Activated CD4-positive, alpha-beta T cell treated with anti-CD3 and anti-CD28 coated beads, Interleukin-2, amount 50 U/mL, for 48 hours (primary cell): ENCODE data around the gene TNIP3.
"Not testable (repeated sequence)": the region's sequence is repeated elsewhere in the genome, so short reads cannot be mapped to it uniquely, and the experiment has no call there.

Source experiments
- DNase-seq, 2 experiments: peaks; one replicate each; pipeline ENCODE4 v3.0.0-alpha.2; 2020

Gene TNIP3

GRCh38 chr4:121164291-121164690 is at the start of gene TNIP3:
TNIP3 (minus strand) TSS chr4:121164321; CDS start chr4:121164125, 196 bp downstream.
- DNase-seq, result no peak

DNA sequence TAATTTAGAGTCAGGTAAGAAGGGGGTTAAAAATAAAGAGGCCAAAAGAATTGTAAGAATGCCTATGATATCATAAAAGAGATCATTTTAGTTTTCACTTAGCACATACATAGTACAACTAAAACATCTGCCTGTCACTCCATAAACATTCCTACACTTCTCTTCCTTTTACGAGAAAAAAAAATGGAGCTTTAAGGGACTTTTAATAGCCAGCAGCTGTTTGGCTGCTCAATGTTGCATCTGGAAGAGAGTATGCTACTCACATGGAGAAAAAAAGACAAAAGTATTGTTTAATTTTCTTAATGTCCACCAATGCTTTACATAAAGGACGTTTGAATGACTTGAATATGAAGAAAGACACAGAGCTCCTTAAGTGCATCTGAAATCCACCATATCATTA is 48.7 kb upstream of the TNIP3 start:
- no peak for DNase-seq

GRCh38 chr4:121209171-121209570 is 45.0 kb upstream of the TNIP3 start:
- no peak for DNase-seq

DNA sequence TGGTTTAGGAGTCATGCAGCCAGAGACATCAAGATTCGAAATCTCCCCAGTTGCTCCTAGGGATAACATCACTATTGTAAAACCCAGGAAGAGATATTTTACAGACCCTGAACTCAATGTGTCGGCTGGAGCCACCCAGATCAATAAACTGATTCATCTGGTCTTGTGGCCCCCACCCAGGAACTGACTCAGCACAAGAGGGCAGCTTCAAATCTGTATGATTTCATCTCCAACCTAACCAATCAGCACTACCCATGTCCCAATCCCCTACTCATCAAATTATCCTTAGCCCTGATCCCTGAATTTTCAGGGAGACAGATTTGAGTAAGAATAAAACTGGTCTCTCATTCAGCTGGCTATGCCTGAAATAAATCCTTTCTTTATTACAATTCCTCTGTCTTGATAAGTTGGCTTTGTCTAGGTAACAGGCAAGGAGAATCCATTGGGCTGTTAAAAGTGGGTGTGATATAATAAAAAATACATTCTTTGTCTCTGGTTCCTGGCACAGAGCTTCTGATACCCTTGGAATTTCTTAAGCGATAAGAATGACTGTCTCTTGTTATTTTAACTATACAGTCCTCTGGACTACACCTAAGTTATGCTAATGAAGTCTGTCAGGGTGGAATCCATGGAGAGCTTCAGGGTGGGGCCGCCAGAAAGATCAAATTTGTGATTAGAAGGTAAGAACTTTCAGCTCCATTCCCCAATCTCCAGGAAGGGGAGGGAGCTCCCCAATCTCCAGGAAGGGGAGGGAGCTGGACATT is 44.3 kb upstream of the TNIP3 start:
- DNase-seq, result no peak

DNA sequence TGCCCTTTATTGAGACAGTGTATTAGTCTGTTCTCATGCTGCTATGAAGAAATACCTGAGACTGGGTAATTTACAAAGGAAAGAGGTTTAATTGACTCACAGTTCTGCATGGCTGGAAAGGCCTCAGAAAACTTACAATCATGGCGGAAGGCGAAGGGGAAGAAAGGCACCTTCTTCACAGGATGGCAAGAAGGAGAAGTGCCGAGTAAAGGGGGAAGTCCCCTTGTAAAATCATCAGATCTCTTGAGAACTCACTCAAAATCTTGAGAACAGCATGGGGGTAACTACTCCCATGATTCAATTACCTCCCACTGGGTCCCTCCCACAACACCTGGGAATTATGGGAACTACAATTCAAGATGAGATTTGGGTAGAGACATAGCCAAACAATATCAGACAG is 41.7 kb upstream of the TNIP3 start:
- not testable (repeated sequence) for DNase-seq

GRCh38 chr4:121200795-121201472 is 36.8 kb upstream of the TNIP3 start:
- no peak for DNase-seq

GRCh38 chr4:121199742-121200561 is 35.8 kb upstream of the TNIP3 start:
- peak; percentile 31 to 40 for DNase-seq

GRCh38 chr4:121198251-121198650 is 34.1 kb upstream of the TNIP3 start:
- no peak for DNase-seq

DNA sequence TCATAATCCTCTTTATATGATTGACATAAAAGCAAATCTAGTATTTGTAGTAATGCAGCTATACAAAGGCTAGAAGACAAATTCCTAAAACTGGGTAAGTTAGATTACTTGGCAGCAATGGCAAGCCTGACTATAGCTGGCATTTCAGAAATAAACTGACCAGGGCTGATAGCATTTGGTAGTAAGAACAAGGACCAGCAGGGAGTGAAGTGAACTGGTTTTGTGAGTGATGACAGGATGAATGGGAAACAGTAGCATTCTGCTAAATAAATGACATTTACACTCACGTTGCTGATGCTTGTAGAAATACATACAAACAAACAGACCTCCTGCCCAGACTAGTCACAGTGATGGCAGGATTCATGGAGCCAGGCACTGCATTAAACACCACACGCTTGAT is 31.5 kb upstream of the TNIP3 start:
- no peak for DNase-seq

GRCh38 chr4:121192480-121192879 is 28.4 kb upstream of the TNIP3 start:
- DNase-seq, result no peak

GRCh38 chr4:121192013-121192412 is 27.9 kb upstream of the TNIP3 start:
- DNase-seq, result no peak

- DNase-seq, result no peak
Measured at GRCh38 chr4:121191361-121191760, 27.2 kb upstream of the TNIP3 start.

DNA sequence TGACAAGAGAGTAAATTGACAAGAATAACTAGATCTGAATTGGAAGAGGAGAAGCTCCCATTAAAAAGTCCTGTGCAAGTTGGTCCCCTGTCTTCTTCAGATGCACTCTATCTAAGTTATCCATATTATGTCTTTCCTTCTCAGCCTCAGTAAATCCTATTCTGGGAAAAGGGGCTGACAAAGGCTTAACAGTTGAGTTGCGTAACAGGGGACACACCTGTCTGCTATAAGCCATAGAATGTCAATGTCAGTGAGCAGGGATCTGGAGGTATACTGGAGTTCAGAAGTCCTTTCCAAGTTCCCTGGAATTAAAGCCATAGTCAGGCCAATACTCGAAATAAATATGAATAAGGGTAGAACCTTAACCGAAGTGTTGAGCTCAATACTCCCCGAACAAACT is 26.3 kb upstream of the TNIP3 start:
- DNase-seq, result no peak

DNA sequence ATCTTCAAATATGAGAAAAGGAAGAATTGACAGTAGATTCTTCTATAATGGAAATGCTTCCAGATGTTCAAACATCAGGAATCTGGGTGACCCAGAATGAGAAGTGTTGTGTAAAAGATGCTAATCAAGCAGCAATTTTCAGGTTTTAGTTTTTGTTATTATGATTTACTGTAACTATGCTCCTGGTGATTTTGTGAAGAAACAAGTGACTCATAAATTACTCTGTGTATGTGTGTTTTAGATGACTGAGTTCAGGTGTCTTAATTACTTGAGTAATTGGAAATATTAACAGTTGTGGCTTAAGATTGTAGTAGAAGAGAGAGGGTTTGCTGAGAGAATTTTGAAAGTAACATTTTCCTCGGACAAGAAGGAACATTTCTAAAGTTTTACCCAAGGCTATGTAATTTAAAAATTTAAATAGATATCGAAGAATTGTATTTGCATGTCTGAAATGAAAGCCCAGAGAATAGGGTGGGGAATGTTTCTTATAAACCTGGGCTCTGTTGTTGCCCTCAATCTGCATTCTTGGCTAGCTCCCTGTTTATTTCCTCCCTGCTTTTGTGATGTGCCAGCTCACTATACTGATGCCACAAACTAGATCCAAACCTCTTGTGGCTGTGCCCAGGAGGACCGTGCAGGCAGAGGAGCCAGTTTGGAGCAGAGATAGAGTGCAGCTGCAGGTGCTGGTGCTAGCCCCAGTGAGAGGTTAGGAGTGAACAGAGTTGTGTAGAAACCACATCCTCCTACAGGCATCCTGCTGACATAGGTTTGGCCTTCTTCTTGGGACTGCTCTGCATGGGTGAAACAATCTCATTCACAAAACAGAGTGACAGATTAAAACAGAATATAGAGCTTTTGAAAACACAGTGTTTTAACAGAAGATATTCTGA is 25.4 kb upstream of the TNIP3 start:
- peak; percentile 29 to 41 for DNase-seq

DNA sequence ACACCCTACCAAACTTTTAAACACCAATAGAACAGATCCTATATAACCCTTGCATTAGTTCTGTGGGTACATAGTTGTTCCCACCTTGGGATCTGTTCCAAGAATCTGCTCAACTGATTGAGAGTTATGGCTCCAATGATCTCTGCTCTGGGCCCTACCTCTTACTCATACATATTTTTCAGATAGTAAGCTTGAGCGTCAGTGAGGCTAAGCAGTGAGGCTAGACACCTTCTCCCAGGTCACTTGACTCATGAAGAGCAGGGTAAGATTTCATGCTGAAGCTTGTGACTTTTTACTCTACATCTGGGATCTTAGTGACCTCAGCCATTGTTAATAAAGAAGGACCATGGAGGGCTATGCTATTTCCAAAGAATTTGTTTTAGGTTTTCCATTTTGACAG is 23.1 kb upstream of the TNIP3 start:
- no peak for DNase-seq

DNA sequence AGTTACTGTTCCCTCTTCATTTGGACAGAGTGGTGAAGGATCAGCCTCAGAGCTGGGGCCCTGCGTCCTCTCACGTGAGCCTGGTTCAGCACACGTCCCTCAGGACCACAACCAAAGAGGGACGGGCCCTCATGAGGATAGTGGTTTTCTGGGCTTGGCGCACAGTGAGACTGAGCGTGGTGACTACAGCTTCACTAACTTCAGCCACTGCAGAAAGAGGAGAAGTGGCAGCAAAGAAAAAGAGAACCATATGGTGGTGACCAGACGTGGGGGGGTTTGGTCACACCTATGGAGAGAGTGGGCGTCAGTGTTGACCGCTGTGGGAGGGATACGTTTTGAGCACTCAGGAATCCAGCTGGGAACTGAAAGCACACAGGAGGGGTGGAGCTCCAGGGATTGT is 21.8 kb upstream of the TNIP3 start:
- no peak for DNase-seq

GRCh38 chr4:121183989-121184388 is 19.9 kb upstream of the TNIP3 start:
- DNase-seq, result no peak

DNA sequence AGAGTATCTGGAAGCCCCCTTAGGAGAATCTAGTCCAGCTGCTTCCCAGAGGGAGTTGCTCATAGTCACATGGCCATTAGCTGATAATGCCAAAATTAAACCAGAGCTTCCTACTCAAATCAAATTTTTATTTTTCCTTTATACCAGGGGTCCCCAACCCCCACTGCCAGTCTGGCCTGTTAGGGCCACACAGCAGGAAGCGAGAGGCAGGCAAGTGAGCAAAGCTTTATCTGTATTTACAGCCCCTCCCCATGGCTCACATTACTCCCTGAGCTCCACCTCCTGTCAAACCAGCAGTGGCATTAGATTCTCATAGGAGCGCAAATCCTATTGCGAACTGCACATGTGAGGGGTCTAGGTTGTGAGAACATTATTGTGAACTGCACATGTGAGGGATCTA is 19.2 kb upstream of the TNIP3 start:
- DNase-seq, result no peak

GRCh38 chr4:121182296-121182695 is 18.2 kb upstream of the TNIP3 start:
- no peak for DNase-seq

DNA sequence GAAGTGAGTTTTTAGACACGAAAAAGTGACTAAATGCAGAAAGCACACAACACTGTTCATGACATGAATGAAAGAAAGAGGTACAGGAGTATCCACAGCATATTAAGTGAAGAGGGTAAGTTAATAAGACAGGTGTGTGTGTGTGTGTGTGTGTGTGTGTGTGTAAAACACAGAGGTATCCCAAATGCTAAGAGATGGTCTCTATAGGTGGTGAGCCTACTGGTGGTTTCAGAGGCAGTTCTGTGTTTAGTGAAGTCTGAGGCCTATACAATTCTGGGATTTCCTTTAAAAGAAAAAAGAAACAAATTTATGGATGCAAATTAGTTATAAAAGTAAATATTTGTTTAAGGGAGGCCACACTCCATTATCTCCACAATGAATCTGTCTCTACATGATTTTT is 17.4 kb upstream of the TNIP3 start:
- no peak for DNase-seq

DNA sequence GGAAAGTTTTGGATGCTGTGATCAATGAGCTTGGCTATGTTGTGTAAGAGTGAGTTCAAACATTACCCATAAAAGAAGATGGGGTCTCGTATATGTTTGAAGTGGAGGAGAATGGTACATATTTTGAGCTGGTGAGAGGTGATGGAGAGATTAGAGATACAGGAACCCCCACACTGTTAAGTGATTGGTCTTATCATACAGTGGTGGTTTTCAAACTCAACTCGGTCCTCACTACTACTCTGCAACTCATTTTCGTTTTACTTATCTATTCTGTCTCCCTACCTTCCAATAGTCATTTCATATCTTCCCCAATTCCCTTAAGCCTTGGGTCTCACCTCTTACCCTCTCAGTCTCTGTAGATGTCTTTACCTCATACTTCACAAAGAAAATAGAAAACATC is 16.4 kb upstream of the TNIP3 start:
- DNase-seq, result no peak

DNA sequence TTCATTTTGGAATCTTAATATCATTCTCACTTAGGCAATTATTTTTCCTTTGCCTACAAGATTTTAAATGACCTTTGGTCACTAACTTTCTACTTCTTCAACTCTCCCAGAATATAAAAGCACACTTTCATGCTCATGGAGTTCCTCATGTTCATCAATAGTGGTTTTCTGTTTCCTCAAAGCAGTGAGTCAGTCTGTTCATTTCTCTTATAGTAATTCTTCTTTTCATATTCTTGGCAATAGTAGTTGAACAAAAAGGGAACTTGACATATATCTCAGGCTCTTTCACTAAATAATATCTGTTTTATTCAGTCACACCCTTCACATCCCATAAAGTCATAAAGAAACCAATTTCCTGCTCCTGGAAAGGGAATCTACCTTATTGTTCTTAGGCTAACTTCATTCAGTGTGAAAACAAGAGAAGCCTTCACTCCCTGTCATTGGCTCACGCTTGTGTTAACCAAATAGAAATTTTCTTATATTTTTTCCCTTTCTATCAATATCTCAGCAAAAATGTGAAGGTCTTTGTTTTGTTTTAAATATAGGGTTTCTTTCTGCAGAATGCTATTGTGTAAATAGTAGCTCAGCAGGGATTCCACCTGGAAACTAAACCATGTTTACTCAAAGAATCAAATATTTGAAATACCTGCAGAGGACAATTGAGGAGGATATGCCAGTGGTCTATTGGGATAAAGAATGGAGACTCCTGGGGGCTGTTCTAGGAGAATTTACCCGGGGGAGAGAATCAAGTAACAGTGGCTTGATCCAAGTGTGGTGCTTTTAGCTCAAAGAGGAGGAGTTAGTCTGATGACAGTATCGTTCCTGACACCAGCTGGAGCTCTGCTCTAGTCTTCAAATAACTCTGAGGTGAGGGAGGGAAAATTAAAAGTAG is 13.4 kb upstream of the TNIP3 start:
- DNase-seq, result no peak
